GM23338 (cell line): ENCODE measurements around the gene NPL. TPM values are rescaled to one million over a fixed set of nuclear protein-coding genes. Genes with fewer than 3 reads are reported as not detected.

Experiments used
- ATAC-seq: fragments of 200-7000 bp; cut with Tn5 transposase; 3 replicates; pipeline ENCODE4 v1.9.1; 2020
- DNase-seq: peaks from one replicate; pipeline ENCODE4 v3.0.0-alpha.2; 2015; ENCODE audit warnings: low spot score
- H2AFZ ChIP-seq: fragments of 200-600 bp; sonication (generic); 2 replicates; pipeline ENCODE4 v1.8.0; 2016; ENCODE audit warnings: antibody characterized with exemption, mild to moderate bottlenecking, moderate library complexity
- H3F3A ChIP-seq: fragments of 200-600 bp; sonication (generic); replicated peaks from 2 replicates; pipeline ENCODE4 v1.8.0; 2017; ENCODE audit warnings: antibody characterized with exemption, mixed run types, low read depth
- H3K27ac ChIP-seq: fragments of 200-600 bp; sonication (generic); 2 replicates; pipeline ENCODE4 v1.6.1; 2016; ENCODE audit warnings: low read depth
- H3K27me3 ChIP-seq: fragments of 200-600 bp; sonication (generic); 2 replicates; pipeline ENCODE4 v1.8.0; 2016; ENCODE audit warnings: mild to moderate bottlenecking, mixed run types, moderate library complexity; ENCODE audit not compliant: insufficient read depth
- H3K36me3 ChIP-seq: fragments of 200-600 bp; sonication (generic); 2 replicates; pipeline ENCODE4 v1.8.0; 2016; ENCODE audit warnings: mild to moderate bottlenecking; ENCODE audit not compliant: insufficient read depth
- H3K4me1 ChIP-seq: fragments of 200-600 bp; sonication (generic); 2 replicates; pipeline ENCODE4 v1.8.0; 2016; ENCODE audit warnings: mild to moderate bottlenecking, moderate library complexity; ENCODE audit not compliant: insufficient read depth
- H3K4me2 ChIP-seq: fragments of 200-600 bp; sonication (generic); 2 replicates; pipeline ENCODE4 v1.7.1; 2017; ENCODE audit warnings: mixed run types
- H3K4me3 ChIP-seq: fragments of 200-600 bp; sonication (generic); 2 replicates; pipeline ENCODE4 v1.6.1; 2016; ENCODE audit warnings: mixed run types
- H3K79me2 ChIP-seq: fragments of 200-600 bp; sonication (generic); replicated peaks from 2 replicates; pipeline ENCODE4 v1.8.0; 2017; ENCODE audit warnings: mild to moderate bottlenecking; ENCODE audit not compliant: insufficient read depth
- H3K9me2 ChIP-seq: fragments of 200-600 bp; sonication (generic); 2 replicates; pipeline ENCODE4 v1.8.0; 2017; ENCODE audit not compliant: insufficient read depth
- H4K20me1 ChIP-seq: fragments of 200-600 bp; sonication (generic); replicated peaks from 2 replicates; pipeline ENCODE4 v1.8.0; 2017; ENCODE audit warnings: mild to moderate bottlenecking; ENCODE audit not compliant: insufficient read depth
- H3K27ac Mint-ChIP-seq: 2 replicates; pipeline ENCODE4 v1.8.0; 2020; ENCODE audit warnings: inconsistent platforms, mild to moderate bottlenecking, moderate library complexity, mixed read lengths
- H3K27me3 Mint-ChIP-seq: 3 replicates; pipeline ENCODE4 v1.8.0; 2022; ENCODE audit warnings: low read depth, mild to moderate bottlenecking, moderate library complexity, mixed read lengths, inconsistent platforms; ENCODE audit not compliant: insufficient read depth, poor library complexity
- H3K36me3 Mint-ChIP-seq: 3 replicates; pipeline ENCODE4 v1.8.0; 2021; ENCODE audit warnings: low read depth, mild to moderate bottlenecking, inconsistent platforms, moderate library complexity, mixed read lengths
- H3K4me1 Mint-ChIP-seq: 3 replicates; pipeline ENCODE4 v1.8.0; 2020; ENCODE audit warnings: mild to moderate bottlenecking, inconsistent platforms, mixed read lengths
- H3K4me3 Mint-ChIP-seq: 3 replicates; pipeline ENCODE4 v1.8.0; 2021; ENCODE audit warnings: moderate library complexity, mild to moderate bottlenecking, inconsistent platforms, mixed read lengths
- H3K9me3 Mint-ChIP-seq: 3 replicates; pipeline ENCODE4 v1.8.0; 2020; ENCODE audit warnings: moderate library complexity, mild to moderate bottlenecking, inconsistent platforms, mixed read lengths
- CTCF ChIP-seq, 2 experiments: fragments of 200-600 bp in 1 of 2; sonication (generic) in 1 of 2; conservative IDR thresholded peaks; 2 replicates each; pipeline versions ENCODE4 v1.5.1 to v1.6.1; 2016 to 2017; ENCODE audit warnings: antibody characterized with exemption in 2 of 2, low read depth in 2 of 2, mild to moderate bottlenecking in 2 of 2, moderate library complexity in 1 of 2
- ETS1 ChIP-seq: IDR thresholded peaks from 2 replicates; pipeline ENCODE4 v1.6.1; 2016; ENCODE audit warnings: antibody characterized with exemption
- NANOG ChIP-seq: IDR thresholded peaks from 2 replicates; pipeline ENCODE4 v1.6.1; 2016; ENCODE audit warnings: antibody characterized with exemption, borderline replicate concordance
- STAT1 ChIP-seq: IDR thresholded peaks from one replicate; pipeline ENCODE4 v1.6.1; 2016; ENCODE audit warnings: antibody characterized with exemption; ENCODE audit not compliant: unreplicated experiment
- ZNF331 ChIP-seq: fragments of 250-450 bp; sonication (Bioruptor Pico); IDR thresholded peaks from 2 replicates; pipeline ENCODE4 v1.5.0; 2020; ENCODE audit warnings: low read depth, mild to moderate bottlenecking, moderate library complexity
- polyA plus RNA-seq: library from polyadenylated mRNA; unstranded; fragments of >200 nt; fragmentation: Nextera tagmentation; extraction: Ambion mirVana; gene quantifications from 2 replicates; pipeline ENCODE4 v1.2.1, GENCODE V29; 2016
- total RNA-seq: library from RNA; depleted of rRNA; stranded (reverse); fragments of >200 nt; shearing (Covaris generic); gene quantifications from 2 replicates; pipeline ENCODE4 v1.2.3, GENCODE V29; 2014

Gene NPL
- total and polyA plus RNA-seq, 2 experiments from 2014 or later, result 2.4 to 2.8 TPM

DNA sequence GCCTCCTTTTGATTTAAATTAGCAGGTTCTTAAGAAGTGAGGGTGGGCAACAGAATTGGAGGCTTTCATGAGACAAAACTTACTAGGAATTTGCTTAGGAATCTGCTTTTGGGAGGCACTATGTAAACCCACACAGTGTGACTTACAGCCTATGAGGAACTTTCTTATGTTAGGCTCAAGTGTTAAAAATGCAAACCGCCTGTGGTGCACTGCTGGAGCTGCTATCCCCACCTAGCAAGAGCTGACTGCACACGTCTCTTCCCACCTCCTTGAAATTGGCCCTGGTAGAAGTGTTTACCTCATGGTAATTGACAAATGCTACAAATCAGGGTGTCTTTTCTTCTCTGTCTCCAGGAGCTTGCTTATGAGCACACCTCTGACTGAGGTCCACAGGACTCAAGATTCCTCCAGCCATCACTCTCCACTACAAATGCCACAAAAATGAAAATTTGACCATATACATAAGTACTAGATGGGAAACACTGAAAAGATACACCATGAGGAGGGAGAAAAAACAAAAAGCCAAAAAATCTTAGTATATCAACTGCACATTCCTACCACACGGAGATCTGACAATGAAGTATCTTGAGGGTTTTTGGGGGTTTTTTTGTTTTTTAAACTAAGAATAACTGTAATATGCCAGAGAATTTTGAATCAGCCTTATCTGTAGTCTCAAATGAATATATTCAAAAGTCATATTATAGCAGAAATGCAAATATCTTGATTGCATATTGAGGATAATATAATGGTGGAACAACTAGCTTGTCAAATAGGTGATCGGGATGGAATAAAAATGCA, 18.2 kb upstream of the NPL start:
- Mint-ChIP-seq H3K27me3 (peaks cover 3% of the 10 kb centered on the region), H3K36me3 (no peaks in the 10 kb centered on the region), H3K4me3 (no peak overlapping the region), H3K9me3 (no peaks in the 10 kb centered on the region), H3K27ac (no peak overlapping the region), H3K4me1 (peaks cover 17% of the 10 kb centered on the region)
- H4K20me1 ChIP-seq, result no peaks in the 10 kb centered on the region
- H2AFZ ChIP-seq, result peak overlapping the region; percentile 39; the same call in 1 of the 2 replicates
- peak; percentile 77 for ATAC-seq
- DNase-seq, result no peak
- H3K4me2 ChIP-seq, result no peak overlapping the region
- H3K4me3 ChIP-seq, result no peak overlapping the region
- no peaks in the 10 kb centered on the region for H3K27me3 ChIP-seq
- H3K27ac ChIP-seq, result no peak overlapping the region
- TF ChIP-seq ETS1, result no peak
- TF ChIP-seq CTCF (conservative IDR thresholded peaks at IDR 0.05; ENCODE audit: low read depth in 2 of 2), result peak in 1 of 2 experiments; percentile 56; a peak in 2 of 4 replicates
- H3K79me2 ChIP-seq, result no peaks in the 10 kb centered on the region
- no peaks in the 10 kb centered on the region for H3F3A ChIP-seq
- H3K36me3 ChIP-seq, result no peaks in the 10 kb centered on the region
- peaks cover 6% of the 10 kb centered on the region for H3K4me1 ChIP-seq
- no peaks in the 10 kb centered on the region; the same call in 1 of the 2 replicates for H3K9me2 ChIP-seq

GRCh38 chr1:182777386-182777785, 12.2 kb upstream of the NPL start:
- DNase-seq (no peak), ATAC-seq (no peak)
- peaks cover 3% of the 10 kb centered on the region for H3K27me3 Mint-ChIP-seq
- peaks cover 18% of the 10 kb centered on the region for H3K4me1 Mint-ChIP-seq
- H3K4me1 ChIP-seq, result peaks cover 14% of the 10 kb centered on the region
- H3K27me3 ChIP-seq, result no peaks in the 10 kb centered on the region
- H3F3A ChIP-seq, result no peaks in the 10 kb centered on the region
- no peak overlapping the region for H3K4me3 Mint-ChIP-seq
- no peak overlapping the region for H3K27ac ChIP-seq
- H3K9me2 ChIP-seq, result no peaks in the 10 kb centered on the region; the same call in 1 of the 2 replicates
- no peak overlapping the region for H3K27ac Mint-ChIP-seq
- no peaks in the 10 kb centered on the region for H3K79me2 ChIP-seq
- no peaks in the 10 kb centered on the region for H4K20me1 ChIP-seq
- H3K36me3 Mint-ChIP-seq, result no peaks in the 10 kb centered on the region
- no peak overlapping the region for H2AFZ ChIP-seq
- H3K4me3 ChIP-seq, result no peak overlapping the region
- no peaks in the 10 kb centered on the region for H3K9me3 Mint-ChIP-seq
- TF ChIP-seq NANOG (no peak), ZNF331 (no peak)
- no peaks in the 10 kb centered on the region for H3K36me3 ChIP-seq
- H3K4me2 ChIP-seq, result no peak overlapping the region

GRCh38 chr1:182778862-182779261, 10.7 kb upstream of the NPL start:
- H3K27me3 Mint-ChIP-seq, result peaks cover 3% of the 10 kb centered on the region
- H3K4me3 Mint-ChIP-seq, result no peak overlapping the region
- no peaks in the 10 kb centered on the region; the same call in 1 of the 2 replicates for H3K9me2 ChIP-seq
- no peak overlapping the region for H2AFZ ChIP-seq
- H3K27ac Mint-ChIP-seq, result no peak overlapping the region
- no peaks in the 10 kb centered on the region for H3K36me3 ChIP-seq
- H3K9me3 Mint-ChIP-seq, result no peaks in the 10 kb centered on the region
- H3K4me1 ChIP-seq, result peaks cover 14% of the 10 kb centered on the region
- H3K79me2 ChIP-seq, result no peaks in the 10 kb centered on the region
- DNase-seq (no peak), ATAC-seq (no peak)
- no peak overlapping the region for H3K27ac ChIP-seq
- no peaks in the 10 kb centered on the region for H4K20me1 ChIP-seq
- no peaks in the 10 kb centered on the region for H3F3A ChIP-seq
- peaks cover 25% of the 10 kb centered on the region for H3K4me1 Mint-ChIP-seq
- H3K4me3 ChIP-seq, result no peak overlapping the region
- no peaks in the 10 kb centered on the region for H3K36me3 Mint-ChIP-seq
- TF ChIP-seq ZNF331 (no peak), ETS1 (no peak), STAT1 (no peak)
- H3K4me2 ChIP-seq, result no peak overlapping the region
- H3K27me3 ChIP-seq, result no peaks in the 10 kb centered on the region
